ENCODE data around the gene CD48. TPM values are rescaled to one million over a fixed set of nuclear protein-coding genes. Genes with fewer than 3 reads are reported as not detected.

The CD48 gene
- total and polyA plus RNA-seq, 4 donors: 2.5 to 10.0 (median 5.1) TPM

DNA sequence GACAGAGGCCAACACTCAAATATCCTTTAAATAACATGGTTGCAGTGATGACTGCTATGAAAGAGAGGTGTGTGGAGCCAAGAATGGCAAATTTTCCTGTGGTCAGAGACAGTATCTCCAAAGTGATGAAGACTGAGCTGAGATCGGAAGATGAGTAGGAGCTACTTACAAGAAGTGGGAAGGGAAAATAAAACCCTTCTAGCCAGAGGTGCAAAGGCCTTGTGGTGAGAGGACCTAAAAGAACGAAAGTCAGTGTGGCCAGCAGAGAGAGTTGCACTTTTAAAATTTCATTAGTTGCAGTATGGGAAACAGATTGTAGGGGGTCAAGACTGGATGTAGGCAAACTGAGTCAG lies 45.2 kb upstream of the CD48 start:
- TF ChIP-seq, protein P1, sequence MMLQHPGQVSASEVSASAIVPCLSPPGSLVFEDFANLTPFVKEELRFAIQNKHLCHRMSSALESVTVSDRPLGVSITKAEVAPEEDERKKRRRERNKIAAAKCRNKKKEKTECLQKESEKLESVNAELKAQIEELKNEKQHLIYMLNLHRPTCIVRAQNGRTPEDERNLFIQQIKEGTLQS (IDR thresholded peaks at IDR 0.05): no peak
- TF ChIP-seq HNF4G (IDR thresholded peaks at IDR 0.05) (no peak), EGR1 (IDR thresholded peaks at IDR 0.05; ENCODE audit: low read depth in 2 of 2) (no peak), RAD21 (IDR thresholded peaks at IDR 0.05) (no peak), FOXA1 (IDR thresholded peaks at IDR 0.05) (no peak), GABPA (IDR thresholded peaks at IDR 0.05 in 1 of 2, conservative IDR thresholded peaks at IDR 0.05 in 1 of 2) (no peak), RXRA (IDR thresholded peaks at IDR 0.05) (no peak), JUND (IDR thresholded peaks at IDR 0.05) (no peak), FOXA2 (IDR thresholded peaks at IDR 0.05) (no peak), SP1 (IDR thresholded peaks at IDR 0.05) (no peak), NR2F2 (IDR thresholded peaks at IDR 0.05) (no peak), TAF1 (conservative IDR thresholded peaks at IDR 0.05) (no peak), HNF4A (conservative IDR thresholded peaks at IDR 0.05) (no peak), YY1 (IDR thresholded peaks at IDR 0.05) (no peak)
- TF ChIP-seq, protein P2, sequence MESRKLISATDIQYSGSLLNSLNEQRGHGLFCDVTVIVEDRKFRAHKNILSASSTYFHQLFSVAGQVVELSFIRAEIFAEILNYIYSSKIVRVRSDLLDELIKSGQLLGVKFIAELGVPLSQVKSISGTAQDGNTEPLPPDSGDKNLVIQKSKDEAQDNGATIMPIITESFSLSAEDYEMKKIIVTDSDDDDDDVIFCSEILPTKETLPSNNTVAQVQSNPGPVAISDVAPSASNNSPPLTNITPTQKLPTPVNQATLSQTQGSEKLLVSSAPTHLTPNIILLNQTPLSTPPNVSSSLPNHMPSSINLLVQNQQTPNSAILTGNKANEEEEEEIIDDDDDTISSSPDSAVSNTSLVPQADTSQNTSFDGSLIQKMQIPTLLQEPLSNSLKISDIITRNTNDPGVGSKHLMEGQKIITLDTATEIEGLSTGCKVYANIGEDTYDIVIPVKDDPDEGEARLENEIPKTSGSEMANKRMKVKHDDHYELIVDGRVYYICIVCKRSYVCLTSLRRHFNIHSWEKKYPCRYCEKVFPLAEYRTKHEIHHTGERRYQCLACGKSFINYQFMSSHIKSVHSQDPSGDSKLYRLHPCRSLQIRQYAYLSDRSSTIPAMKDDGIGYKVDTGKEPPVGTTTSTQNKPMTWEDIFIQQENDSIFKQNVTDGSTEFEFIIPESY (IDR thresholded peaks at IDR 0.05): no peak
- TF ChIP-seq, protein P3, sequence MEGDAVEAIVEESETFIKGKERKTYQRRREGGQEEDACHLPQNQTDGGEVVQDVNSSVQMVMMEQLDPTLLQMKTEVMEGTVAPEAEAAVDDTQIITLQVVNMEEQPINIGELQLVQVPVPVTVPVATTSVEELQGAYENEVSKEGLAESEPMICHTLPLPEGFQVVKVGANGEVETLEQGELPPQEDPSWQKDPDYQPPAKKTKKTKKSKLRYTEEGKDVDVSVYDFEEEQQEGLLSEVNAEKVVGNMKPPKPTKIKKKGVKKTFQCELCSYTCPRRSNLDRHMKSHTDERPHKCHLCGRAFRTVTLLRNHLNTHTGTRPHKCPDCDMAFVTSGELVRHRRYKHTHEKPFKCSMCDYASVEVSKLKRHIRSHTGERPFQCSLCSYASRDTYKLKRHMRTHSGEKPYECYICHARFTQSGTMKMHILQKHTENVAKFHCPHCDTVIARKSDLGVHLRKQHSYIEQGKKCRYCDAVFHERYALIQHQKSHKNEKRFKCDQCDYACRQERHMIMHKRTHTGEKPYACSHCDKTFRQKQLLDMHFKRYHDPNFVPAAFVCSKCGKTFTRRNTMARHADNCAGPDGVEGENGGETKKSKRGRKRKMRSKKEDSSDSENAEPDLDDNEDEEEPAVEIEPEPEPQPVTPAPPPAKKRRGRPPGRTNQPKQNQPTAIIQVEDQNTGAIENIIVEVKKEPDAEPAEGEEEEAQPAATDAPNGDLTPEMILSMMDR (IDR thresholded peaks at IDR 0.05; ENCODE audit: low read depth, low read length, missing input control): no peak
- TF ChIP-seq, protein P4, sequence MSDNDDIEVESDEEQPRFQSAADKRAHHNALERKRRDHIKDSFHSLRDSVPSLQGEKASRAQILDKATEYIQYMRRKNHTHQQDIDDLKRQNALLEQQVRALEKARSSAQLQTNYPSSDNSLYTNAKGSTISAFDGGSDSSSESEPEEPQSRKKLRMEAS (IDR thresholded peaks at IDR 0.05): no peak
- TF ChIP-seq, protein P5, sequence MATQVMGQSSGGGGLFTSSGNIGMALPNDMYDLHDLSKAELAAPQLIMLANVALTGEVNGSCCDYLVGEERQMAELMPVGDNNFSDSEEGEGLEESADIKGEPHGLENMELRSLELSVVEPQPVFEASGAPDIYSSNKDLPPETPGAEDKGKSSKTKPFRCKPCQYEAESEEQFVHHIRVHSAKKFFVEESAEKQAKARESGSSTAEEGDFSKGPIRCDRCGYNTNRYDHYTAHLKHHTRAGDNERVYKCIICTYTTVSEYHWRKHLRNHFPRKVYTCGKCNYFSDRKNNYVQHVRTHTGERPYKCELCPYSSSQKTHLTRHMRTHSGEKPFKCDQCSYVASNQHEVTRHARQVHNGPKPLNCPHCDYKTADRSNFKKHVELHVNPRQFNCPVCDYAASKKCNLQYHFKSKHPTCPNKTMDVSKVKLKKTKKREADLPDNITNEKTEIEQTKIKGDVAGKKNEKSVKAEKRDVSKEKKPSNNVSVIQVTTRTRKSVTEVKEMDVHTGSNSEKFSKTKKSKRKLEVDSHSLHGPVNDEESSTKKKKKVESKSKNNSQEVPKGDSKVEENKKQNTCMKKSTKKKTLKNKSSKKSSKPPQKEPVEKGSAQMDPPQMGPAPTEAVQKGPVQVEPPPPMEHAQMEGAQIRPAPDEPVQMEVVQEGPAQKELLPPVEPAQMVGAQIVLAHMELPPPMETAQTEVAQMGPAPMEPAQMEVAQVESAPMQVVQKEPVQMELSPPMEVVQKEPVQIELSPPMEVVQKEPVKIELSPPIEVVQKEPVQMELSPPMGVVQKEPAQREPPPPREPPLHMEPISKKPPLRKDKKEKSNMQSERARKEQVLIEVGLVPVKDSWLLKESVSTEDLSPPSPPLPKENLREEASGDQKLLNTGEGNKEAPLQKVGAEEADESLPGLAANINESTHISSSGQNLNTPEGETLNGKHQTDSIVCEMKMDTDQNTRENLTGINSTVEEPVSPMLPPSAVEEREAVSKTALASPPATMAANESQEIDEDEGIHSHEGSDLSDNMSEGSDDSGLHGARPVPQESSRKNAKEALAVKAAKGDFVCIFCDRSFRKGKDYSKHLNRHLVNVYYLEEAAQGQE (IDR thresholded peaks at IDR 0.05): no peak
- Histone ChIP-seq H3K9ac (ENCODE audit: low read depth in 1 of 2, low read length in 2 of 2) (no peak overlapping the region), H3K4me3 (ENCODE audit: low read depth in 1 of 3, low read length in 3 of 3) (no peak overlapping the region), H3K27me3 (ENCODE audit: control insufficient read depth in 4 of 4, insufficient read depth in 4 of 4, low read length in 3 of 4) (no peaks in the 10 kb centered on the region), H3K36me3 (ENCODE audit: control insufficient read depth in 4 of 4, insufficient read depth in 3 of 4, low read depth in 1 of 4, low read length in 3 of 4) (no peaks in the 10 kb centered on the region), H3K4me1 (ENCODE audit: control insufficient read depth in 4 of 4, insufficient read depth in 4 of 4, low read length in 3 of 4) (peaks cover 0 to 8% (median 4%) of the 10 kb centered on the region in 4 donors), H3K9me3 (ENCODE audit: control insufficient read depth in 4 of 4, low read length in 3 of 4) (no peaks in the 10 kb centered on the region), H3K27ac (ENCODE audit: low read depth in 1 of 2, low read length in 2 of 2) (no peak overlapping the region)
- 92% methylated on average over 2 of the region's 2 CpGs for WGBS
- DNase-seq (ENCODE audit: low spot score): no peak

Measured in liver (tissue), 9 donors.